ENCODE measurements around the gene WDR38. TPM values are rescaled to one million over a fixed set of nuclear protein-coding genes. Genes with fewer than 3 reads are reported as not detected.

Gene WDR38
- total and polyA plus RNA-seq, 9 of the 15 experiments (the other 6 are each of a cell fraction or from before 2014, with no cell fraction given): not detected

GRCh38 chr9:124861342-124862229, 8.3 kb downstream of the WDR38 start, which contains the start of the genes ARPC5L and RPL35 (continued):
- TF ChIP-seq SOX6 (IDR thresholded peaks at IDR 0.05) (no peak), SMAD2 (IDR thresholded peaks at IDR 0.05; ENCODE audit: low read depth, low read length) (no peak), ZFPM2 (CRISPR knock-in tag; IDR thresholded peaks at IDR 0.05) (0 out of 2 replicates have a peak, but pooled peaks have one; percentile 71), ZNF239 (CRISPR knock-in tag; IDR thresholded peaks at IDR 0.05) (no peak), RBM14 (IDR thresholded peaks at IDR 0.05; ENCODE audit: borderline replicate concordance, insufficient read depth, low read depth, low read length) (peak; percentile 81; the same call in 1 of the 2 replicates), MED1 (CRISPR knock-in tag; IDR thresholded peaks at IDR 0.05; ENCODE audit: borderline replicate concordance) (no peak), POLR2G (IDR thresholded peaks at IDR 0.05; ENCODE audit: low read depth, low read length) (peak; percentile 99), PHF8 (IDR thresholded peaks at IDR 0.05; ENCODE audit: borderline replicate concordance, low read length) (peak; percentile 97), KDM4B (IDR thresholded peaks at IDR 0.05; ENCODE audit: borderline replicate concordance in 2 of 2, low read depth in 1 of 2) (peak in 1 of 2 experiments; percentile 83; a peak in 2 of 4 replicates), E2F5 (CRISPR knock-in tag; IDR thresholded peaks at IDR 0.05) (0 out of 2 replicates have a peak, but pooled peaks have one; percentile 30), SPI1 (IDR thresholded peaks at IDR 0.05; ENCODE audit: borderline replicate concordance, low read depth, low read length) (peak; percentile 85), CXXC5 (CRISPR knock-in tag; IDR thresholded peaks at IDR 0.05) (peak; percentile 81), SREBF1 (IDR thresholded peaks at IDR 0.05; ENCODE audit: borderline replicate concordance, low read depth, low read length) (peak; percentile 95), HDAC2 (IDR thresholded peaks at IDR 0.05) (peak; percentile 77), RBM22 (IDR thresholded peaks at IDR 0.05; ENCODE audit: low read depth, low read length, poor library complexity, severe bottlenecking) (peak; percentile 94), CBFB (CRISPR knock-in tag; IDR thresholded peaks at IDR 0.05) (0 out of 2 replicates have a peak, but pooled peaks have one; percentile 42), MAFK (IDR thresholded peaks at IDR 0.05; ENCODE audit: low read length) (0 out of 2 replicates have a peak, but pooled peaks have one; percentile 3), GTF2A2 (tag; IDR thresholded peaks at IDR 0.05) (peak; percentile 82), SIN3A (IDR thresholded peaks at IDR 0.05; ENCODE audit: borderline replicate concordance in 2 of 2, control insufficient read depth in 1 of 2, low read depth in 2 of 2, low read length in 2 of 2) (peak; percentile 94 to 95; a peak in 3 of 4 replicates), BCLAF1 (IDR thresholded peaks at IDR 0.05; ENCODE audit: borderline replicate concordance in 1 of 2, control insufficient read depth in 1 of 2, low read depth in 2 of 2, low read length in 1 of 2) (peak in 1 of 2 experiments; percentile 85; a peak in 2 of 4 replicates), ARID1B (IDR thresholded peaks at IDR 0.05) (peak; percentile 42; the same call in 1 of the 2 replicates), CHD1 (IDR thresholded peaks at IDR 0.05; ENCODE audit: low read length) (peak; percentile 53)

Measured in K562 (cell line).